Activated CD8-positive, alpha-beta memory T cell treated with anti-CD3 and anti-CD28 coated beads, Interleukin-2, amount 50 U/mL, for 24 hours (primary cell): Measurements from ENCODE around the gene ZC3H13.
A peak's percentile ranks its signal among the peaks of the same experiment; 100 is the strongest.

ENCODE experiments used
- DNase-seq: peaks from one replicate; pipeline ENCODE4 v3.0.0-alpha.2; 2020; ENCODE audit errors: extremely low read depth

The ZC3H13 gene, protein sequence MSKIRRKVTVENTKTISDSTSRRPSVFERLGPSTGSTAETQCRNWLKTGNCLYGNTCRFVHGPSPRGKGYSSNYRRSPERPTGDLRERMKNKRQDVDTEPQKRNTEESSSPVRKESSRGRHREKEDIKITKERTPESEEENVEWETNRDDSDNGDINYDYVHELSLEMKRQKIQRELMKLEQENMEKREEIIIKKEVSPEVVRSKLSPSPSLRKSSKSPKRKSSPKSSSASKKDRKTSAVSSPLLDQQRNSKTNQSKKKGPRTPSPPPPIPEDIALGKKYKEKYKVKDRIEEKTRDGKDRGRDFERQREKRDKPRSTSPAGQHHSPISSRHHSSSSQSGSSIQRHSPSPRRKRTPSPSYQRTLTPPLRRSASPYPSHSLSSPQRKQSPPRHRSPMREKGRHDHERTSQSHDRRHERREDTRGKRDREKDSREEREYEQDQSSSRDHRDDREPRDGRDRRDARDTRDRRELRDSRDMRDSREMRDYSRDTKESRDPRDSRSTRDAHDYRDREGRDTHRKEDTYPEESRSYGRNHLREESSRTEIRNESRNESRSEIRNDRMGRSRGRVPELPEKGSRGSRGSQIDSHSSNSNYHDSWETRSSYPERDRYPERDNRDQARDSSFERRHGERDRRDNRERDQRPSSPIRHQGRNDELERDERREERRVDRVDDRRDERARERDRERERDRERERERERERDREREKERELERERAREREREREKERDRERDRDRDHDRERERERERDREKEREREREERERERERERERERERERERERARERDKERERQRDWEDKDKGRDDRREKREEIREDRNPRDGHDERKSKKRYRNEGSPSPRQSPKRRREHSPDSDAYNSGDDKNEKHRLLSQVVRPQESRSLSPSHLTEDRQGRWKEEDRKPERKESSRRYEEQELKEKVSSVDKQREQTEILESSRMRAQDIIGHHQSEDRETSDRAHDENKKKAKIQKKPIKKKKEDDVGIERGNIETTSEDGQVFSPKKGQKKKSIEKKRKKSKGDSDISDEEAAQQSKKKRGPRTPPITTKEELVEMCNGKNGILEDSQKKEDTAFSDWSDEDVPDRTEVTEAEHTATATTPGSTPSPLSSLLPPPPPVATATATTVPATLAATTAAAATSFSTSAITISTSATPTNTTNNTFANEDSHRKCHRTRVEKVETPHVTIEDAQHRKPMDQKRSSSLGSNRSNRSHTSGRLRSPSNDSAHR (N-terminal part only)

GRCh38 chr13:46052319-46053161, at the start of gene ZC3H13:
Gene ZC3H13, minus strand, starts transcription at chr13:46052746. Its CDS starts 7,239 bp downstream, at chr13:46045507.
- peak; percentile 90 for DNase-seq

DNA sequence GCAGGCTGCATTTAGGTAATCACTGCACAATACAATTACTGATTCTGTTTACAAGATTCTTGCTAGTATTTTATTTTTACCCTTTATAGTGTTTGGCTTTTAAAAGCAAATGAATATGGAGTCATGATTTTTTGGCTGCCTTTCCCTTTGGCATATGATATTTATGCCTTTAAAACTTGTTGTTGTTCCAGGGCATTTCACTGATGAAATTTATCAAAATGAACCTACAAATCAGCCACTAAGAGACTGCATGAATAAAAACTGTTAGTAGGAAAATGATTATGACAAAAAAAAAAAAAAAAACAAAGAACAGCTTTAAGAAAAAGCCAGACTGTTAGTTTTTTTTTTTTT, 49.7 kb upstream of the ZC3H13 start:
- no peak for DNase-seq

DNA sequence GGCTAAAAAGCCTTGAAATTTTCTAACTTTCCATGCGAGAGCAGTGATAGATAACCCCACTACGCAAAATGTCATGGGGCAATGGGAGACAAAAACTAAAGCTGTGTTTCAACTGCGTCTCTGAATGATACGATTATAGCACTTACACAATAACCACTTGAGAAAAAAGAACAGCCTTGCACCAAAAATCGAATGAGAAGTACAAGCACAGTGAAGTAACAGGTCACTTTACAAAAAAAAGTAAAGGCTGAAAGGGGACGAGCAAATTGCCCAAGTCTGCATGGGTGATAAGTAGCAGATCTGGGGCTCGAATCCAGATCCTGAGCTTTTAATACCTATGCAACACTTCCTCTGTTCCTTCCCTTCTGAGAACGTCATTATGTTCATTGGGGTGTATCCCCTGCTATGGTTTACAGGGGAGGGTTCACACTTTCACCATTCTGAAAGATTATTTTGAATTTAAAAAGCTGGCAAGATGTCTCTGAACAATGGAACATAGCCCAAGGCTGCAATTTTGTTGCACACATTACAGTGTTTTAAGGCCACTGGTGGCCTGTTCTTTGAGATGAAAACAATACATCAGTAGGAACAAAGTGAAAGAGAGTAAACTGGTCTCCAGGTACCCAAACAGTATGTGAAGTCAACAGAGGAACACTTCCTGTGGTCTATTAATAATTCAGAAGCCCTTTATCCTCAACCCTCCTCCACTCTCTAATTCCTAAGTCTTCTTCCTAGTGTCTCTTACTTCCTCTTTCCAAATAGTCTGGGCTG, 49.1 kb upstream of the ZC3H13 start:
- no peak for DNase-seq

GRCh38 chr13:46101002-46101401, 48.5 kb upstream of the ZC3H13 start:
- no peak for DNase-seq

DNA sequence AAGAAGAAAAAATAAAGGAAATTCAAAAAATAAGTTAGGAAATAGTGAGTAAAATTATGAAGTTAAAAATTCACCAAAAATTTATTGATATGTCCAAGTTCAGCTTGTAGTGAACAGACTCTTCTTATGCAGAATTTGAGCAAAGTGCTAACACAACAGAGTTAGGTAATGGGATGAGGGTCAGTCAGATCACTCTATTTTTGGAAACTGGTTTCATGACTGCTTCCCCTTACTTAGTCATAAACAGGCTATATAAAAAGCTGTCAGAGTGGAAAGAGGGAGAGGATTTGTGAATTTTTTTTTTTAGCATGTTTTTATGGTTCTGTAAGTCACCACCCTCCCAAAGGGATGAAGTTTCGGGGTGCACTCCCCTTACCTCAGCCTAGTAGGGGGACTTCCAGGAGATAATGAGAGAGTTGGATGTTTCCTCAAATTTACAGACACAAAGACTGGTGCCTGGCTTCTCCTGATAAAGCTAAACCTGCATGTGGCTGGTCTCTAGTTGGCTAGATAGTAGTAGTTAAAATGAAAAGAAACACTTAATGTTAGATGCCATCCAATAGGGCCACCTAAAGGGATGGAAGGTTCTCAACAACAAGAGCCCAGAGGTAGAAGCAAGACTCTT, 47.8 kb upstream of the ZC3H13 start:
- no peak for DNase-seq

DNA sequence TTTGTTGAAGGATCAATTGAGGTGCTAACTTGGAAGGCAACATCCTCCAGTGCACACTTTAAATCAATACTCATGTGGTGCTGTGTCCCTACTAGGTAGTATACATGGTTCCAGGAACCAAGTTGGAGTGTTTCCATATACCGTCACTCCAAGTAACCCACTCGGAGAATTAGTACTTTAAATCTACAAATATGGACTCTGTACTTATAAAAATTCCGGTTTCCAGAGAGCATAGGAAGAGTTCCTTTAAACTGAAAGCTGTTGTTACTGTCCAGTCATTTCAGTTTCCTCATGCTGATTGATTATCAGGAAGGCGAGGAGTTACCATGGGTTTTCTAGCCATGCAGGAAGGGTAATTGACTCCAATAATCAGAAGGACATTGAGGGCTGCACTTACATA, 45.1 kb upstream of the ZC3H13 start:
- DNase-seq: no peak

GRCh38 chr13:46097015-46097414, 44.5 kb upstream of the ZC3H13 start:
- DNase-seq: no peak

DNA sequence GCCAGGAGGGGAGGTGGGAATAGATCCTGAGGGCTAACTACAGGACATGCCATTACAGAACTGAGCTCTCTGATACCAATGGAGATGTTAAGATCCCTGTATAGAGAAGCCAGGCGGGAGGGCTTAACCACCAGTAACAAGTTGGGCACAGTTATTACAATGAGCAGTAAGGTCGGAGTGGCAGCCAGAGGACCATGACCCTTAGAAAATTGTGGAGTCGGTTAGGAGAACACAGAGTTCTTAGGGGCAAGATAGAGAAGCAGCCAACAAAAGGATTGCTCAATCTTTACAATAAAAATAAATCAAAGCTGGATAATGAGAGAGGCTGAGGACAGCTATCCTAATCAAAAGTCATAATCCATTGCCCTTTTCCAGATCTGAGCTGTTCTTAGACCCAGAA, 41.9 kb upstream of the ZC3H13 start:
- no peak for DNase-seq

- no peak for DNase-seq
Measured at GRCh38 chr13:46088821-46089562, 36.4 kb upstream of the ZC3H13 start.

GRCh38 chr13:46087481-46087880, 34.9 kb upstream of the ZC3H13 start:
- DNase-seq: no peak

DNA sequence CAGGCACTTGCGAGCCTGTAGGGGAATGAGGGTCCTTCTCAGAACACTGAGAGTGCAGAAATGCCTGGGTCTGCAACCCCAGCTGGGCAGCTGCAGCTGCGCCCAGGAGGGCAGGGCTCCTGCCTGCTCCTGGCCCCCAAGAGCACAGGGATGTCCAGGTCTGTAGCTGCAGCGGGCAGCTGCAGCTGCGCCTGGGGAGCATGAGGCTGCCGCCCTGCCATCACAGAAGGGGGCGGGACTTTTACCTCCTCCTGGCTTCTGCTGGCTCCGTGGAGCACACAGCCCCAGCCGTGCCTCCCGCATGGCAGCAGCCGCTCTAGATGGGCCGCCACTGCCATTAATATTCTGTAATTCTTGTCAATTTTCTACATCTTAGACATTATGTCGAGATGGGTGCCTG, 34.4 kb upstream of the ZC3H13 start:
- no peak for DNase-seq

DNA sequence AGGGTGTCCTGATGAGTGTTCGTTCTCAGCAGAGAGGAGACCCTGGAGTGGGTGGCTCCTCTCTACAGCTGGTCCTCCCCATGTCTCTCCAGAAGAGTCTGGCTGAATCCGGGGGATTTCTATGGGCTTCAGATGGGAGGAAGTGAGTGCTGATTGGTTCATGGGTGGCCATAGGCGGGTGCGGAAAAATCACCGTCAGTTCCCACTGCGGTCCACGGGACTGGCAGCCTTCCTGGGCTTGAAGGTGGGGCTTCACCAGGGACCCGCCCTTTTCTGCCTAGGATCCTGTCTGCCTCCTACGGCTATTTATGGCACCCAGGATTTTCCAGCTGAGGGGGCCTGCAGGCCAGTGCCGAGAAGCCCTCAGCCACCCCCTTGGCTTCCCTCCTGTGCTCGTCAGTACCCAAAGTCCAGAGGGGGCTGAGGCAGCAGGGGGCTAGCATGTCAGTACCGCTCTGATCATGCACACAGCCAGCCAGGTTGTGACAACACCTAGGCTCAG, 33.9 kb upstream of the ZC3H13 start:
- DNase-seq: no peak

DNA sequence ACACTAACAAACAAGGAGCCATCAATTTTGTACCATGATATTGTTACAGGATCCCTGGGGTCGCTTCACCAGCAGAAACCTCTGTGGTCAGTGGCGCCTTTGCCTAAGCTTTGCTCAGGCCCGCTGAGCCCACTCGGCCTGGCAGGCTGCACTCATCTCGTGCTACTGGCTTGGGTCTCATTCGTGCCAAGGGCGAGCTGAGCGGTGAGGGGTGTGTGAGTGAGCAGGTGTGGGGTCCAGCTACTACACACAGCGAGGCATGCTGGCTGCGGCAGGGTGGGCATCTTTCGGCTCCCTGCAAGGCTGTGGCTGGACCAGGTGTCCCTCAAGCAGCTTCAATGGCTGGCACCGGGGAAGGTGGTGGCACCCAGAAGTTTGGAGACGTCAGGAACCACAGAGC, 33.2 kb upstream of the ZC3H13 start:
- no peak for DNase-seq

- DNase-seq: no peak
Measured at GRCh38 chr13:46082324-46082723, 29.8 kb upstream of the ZC3H13 start.

DNA sequence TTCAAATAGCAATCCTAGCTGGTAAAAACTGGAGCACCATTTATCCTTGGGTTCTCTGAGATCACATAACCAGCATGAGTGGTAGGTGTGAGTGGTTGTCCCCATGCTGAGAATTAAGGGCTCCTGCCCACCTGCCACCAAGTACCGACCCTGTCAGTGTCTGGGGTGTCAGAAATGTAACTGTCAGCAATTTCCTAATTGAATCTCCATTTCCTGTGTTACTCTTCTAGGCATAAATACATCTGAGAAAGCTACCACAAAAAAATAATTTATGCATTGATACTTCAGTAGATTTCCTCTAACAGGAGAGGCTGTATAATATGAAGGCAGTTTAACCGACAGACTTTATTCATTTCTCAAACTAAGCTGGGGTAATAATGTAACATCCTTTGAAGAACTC, 27.2 kb upstream of the ZC3H13 start:
- DNase-seq: no peak

- no peak for DNase-seq
Measured at GRCh38 chr13:46077265-46077664, 24.7 kb upstream of the ZC3H13 start.

- DNase-seq: no peak
Measured at GRCh38 chr13:46076827-46077226, 24.3 kb upstream of the ZC3H13 start.

- no peak for DNase-seq
Measured at GRCh38 chr13:46075811-46076210, 23.3 kb upstream of the ZC3H13 start.

- no peak for DNase-seq
Measured at GRCh38 chr13:46071590-46072249, 19.2 kb upstream of the ZC3H13 start.
